ENCODE results near the gene DDX23.

DNA sequence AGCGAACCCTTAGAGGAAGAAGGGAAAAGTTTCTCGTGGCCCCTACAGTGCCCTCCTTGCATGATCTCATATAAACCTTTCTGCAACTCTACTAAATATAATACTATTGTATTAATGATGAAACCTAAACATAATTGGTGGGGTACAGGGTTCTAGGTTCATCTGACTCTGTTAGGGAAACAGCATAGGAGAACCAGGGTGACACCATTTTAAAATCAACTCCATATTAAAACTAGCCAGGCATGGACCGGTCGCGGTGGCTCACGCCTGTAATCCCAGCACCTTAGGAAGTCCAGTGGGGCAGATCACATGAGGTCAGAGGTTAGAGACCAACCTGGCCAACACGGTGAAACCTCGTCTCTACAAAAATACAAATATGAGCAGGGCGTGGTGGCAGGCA, 28.7 kb upstream of the DDX23 start:
- TF ChIP-seq, protein P1, sequence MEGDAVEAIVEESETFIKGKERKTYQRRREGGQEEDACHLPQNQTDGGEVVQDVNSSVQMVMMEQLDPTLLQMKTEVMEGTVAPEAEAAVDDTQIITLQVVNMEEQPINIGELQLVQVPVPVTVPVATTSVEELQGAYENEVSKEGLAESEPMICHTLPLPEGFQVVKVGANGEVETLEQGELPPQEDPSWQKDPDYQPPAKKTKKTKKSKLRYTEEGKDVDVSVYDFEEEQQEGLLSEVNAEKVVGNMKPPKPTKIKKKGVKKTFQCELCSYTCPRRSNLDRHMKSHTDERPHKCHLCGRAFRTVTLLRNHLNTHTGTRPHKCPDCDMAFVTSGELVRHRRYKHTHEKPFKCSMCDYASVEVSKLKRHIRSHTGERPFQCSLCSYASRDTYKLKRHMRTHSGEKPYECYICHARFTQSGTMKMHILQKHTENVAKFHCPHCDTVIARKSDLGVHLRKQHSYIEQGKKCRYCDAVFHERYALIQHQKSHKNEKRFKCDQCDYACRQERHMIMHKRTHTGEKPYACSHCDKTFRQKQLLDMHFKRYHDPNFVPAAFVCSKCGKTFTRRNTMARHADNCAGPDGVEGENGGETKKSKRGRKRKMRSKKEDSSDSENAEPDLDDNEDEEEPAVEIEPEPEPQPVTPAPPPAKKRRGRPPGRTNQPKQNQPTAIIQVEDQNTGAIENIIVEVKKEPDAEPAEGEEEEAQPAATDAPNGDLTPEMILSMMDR (IDR thresholded peaks at IDR 0.05; ENCODE audit: insufficient read depth, low read length, poor library complexity, severe bottlenecking) = no peak
- TF ChIP-seq EZH2phosphoT487 (conservative IDR thresholded peaks at IDR 0.05; ENCODE audit: low read length) = no peak

Measured in SU-DHL-6 (cell line).